Epithelial cell of proximal tubule (primary cell): ENCODE data around the gene ILKAP. TPM values are rescaled to one million over a fixed set of nuclear protein-coding genes. Genes with fewer than 3 reads are reported as not detected.

Experiments
- DNase-seq: peaks from one replicate; pipeline ENCODE4 v3.0.0-alpha.2; 2011; ENCODE audit warnings: low read depth
- H3K4me3 ChIP-seq: 2 replicates; pipeline ENCODE4 v1.5.1; 2011; ENCODE audit warnings: low read depth, mild to moderate bottlenecking, low read length
- CTCF ChIP-seq: conservative IDR thresholded peaks from 2 replicates; pipeline ENCODE4 v1.5.1; 2012; ENCODE audit warnings: low read depth, mild to moderate bottlenecking, low read length
- total RNA-seq: library from RNA; depleted of rRNA; stranded (reverse); fragments of >200 nt; gene quantifications from 2 replicates; pipeline ENCODE4 v1.2.3, GENCODE V29; 2015

ILKAP gene
- total RNA-seq, 1 donor from 2014 or later: 18.2 TPM

- H3K4me3 ChIP-seq: no peak overlapping the region
- no peak for TF ChIP-seq CTCF
- no peak for DNase-seq
These were observed 53.5 kb downstream of the ILKAP start for GRCh38 chr2:238149841-238150572.

- no peak for TF ChIP-seq CTCF
- DNase-seq: no peak
- H3K4me3 ChIP-seq: no peak overlapping the region
These were observed 54.5 kb downstream of the ILKAP start for GRCh38 chr2:238148981-238149380.

- no peak for TF ChIP-seq CTCF
- no peak for DNase-seq
These were observed 56.5 kb downstream of the ILKAP start for GRCh38 chr2:238146884-238147544.

GRCh38 chr2:238145851-238146250, 57.6 kb downstream of the ILKAP start:
- DNase-seq: no peak
- H3K4me3 ChIP-seq: no peak overlapping the region
- TF ChIP-seq CTCF: no peak

More at GRCh38 chr2:238146884-238147544, 56.5 kb downstream of the ILKAP start:
- no peak overlapping the region for H3K4me3 ChIP-seq

- H3K4me3 ChIP-seq: no peak overlapping the region
- no peak for DNase-seq
- no peak for TF ChIP-seq CTCF
These were observed 58.4 kb downstream of the ILKAP start for GRCh38 chr2:238145046-238145445.

GRCh38 chr2:238144262-238144661, 59.2 kb downstream of the ILKAP start:
- H3K4me3 ChIP-seq: no peak overlapping the region
- DNase-seq: no peak
- TF ChIP-seq CTCF: no peak
